Measurements from ENCODE around the gene TTLL8.

TTLL8 gene

GRCh38 chr22:49976439-49977175, 81.5 kb downstream of the TTLL8 start:
- DNase-seq, result no peak

- DNase-seq, result no peak
Measured at GRCh38 chr22:49975543-49976389, 82.3 kb downstream of the TTLL8 start.

- DNase-seq, result no peak
Measured at GRCh38 chr22:49973018-49973961, 84.8 kb downstream of the TTLL8 start.

- no peak for DNase-seq
Measured at GRCh38 chr22:49972163-49973017, 85.7 kb downstream of the TTLL8 start.

GRCh38 chr22:49971232-49972162, 86.6 kb downstream of the TTLL8 start:
- DNase-seq, result no peak

GRCh38 chr22:49970528-49971231, 87.4 kb downstream of the TTLL8 start:
- peak; percentile 84 for DNase-seq

- no peak for DNase-seq
Measured at GRCh38 chr22:49969751-49970527, 88.2 kb downstream of the TTLL8 start.

- DNase-seq, result no peak
Measured at GRCh38 chr22:49968831-49969661, 89.1 kb downstream of the TTLL8 start.

All from KG1 (cell line).